C4-2B (cell line): Measurements from ENCODE around the gene SLC2A8.

ENCODE experiments used
- H3K27ac ChIP-seq: fragments of 450-650 bp; 2 replicates; pipeline ENCODE4 v1.5.1; 2017
- ZFX ChIP-seq: fragments of 450-650 bp; IDR thresholded peaks from 2 replicates; pipeline ENCODE4 v1.6.1; 2017
- TF ChIP-seq, protein P1 (sequence below): fragments of 450-650 bp; conservative IDR thresholded peaks from 2 replicates; pipeline ENCODE4 v1.5.1; 2017; ENCODE audit warnings: mild to moderate bottlenecking

The SLC2A8 gene

DNA sequence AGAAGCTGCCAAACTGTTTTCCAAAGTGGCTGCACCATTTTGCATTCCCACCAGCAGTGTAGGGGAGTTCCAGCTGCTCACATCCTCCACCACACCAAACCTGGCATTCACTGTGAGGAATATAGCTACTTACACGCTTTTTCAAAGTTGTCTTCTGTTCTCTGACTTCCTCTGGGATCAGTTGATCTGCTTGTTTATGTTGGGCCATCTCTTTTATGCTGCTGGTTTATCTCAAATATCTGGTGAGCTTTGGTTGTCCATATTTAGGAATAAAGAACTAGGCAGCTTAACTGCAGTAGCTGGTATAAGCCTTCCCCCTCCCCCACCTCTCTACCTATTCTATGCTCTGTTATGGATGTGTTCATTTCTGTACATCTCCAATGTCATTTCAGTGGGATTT lies 18.7 kb downstream of the SLC2A8 start:
- H3K27ac ChIP-seq, result no peak overlapping the region
- TF ChIP-seq ZFX, result no peak
- TF ChIP-seq, protein P1, sequence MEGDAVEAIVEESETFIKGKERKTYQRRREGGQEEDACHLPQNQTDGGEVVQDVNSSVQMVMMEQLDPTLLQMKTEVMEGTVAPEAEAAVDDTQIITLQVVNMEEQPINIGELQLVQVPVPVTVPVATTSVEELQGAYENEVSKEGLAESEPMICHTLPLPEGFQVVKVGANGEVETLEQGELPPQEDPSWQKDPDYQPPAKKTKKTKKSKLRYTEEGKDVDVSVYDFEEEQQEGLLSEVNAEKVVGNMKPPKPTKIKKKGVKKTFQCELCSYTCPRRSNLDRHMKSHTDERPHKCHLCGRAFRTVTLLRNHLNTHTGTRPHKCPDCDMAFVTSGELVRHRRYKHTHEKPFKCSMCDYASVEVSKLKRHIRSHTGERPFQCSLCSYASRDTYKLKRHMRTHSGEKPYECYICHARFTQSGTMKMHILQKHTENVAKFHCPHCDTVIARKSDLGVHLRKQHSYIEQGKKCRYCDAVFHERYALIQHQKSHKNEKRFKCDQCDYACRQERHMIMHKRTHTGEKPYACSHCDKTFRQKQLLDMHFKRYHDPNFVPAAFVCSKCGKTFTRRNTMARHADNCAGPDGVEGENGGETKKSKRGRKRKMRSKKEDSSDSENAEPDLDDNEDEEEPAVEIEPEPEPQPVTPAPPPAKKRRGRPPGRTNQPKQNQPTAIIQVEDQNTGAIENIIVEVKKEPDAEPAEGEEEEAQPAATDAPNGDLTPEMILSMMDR, result no peak

DNA sequence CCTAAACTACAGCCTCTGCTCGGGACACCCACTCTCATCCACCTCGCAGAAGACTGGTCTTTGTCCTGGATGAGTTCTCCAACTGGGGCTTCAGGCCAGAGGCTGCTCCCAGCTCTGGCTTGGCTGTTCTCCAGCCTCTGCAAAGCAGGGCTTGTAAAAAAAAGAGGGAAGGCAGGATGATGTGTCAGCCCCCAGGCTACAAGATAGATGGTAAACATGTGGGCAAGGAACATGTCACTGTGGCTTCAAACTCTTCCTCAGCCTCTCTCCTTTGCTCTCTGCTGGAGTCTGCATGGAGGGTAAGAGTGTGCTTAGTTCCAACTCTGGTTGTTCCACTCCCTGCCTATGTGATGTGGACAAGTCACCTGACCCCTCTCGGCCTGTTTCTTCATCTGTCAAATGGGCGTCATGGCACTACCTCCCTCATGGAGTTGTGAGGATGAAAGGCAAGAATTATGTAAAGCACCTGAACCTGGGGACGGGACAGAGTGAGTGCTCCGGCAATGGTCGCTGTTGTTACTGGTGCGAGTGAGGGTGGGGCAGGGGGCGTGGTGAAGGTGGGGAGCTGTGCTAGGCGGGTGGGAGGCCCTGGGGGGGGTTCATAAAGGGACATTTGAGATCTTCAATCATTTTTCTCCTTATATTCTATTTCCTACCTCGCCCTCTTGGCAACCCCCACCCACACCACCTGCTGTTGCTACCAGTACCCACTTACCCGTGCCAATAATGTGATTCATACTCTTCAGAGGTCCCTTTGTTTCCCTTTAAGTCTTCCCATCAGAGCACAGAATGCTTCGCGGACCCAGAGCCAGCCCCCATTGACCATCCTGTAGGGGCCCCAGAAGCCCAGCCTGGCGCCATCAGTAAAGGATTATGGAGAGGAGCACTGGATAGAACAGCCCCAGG lies 20.4 kb downstream of the SLC2A8 start:
- TF ChIP-seq, protein P1, result no peak
- TF ChIP-seq ZFX, result no peak
- peak overlapping the region; percentile 1; the same call in 1 of the 2 replicates for H3K27ac ChIP-seq

DNA sequence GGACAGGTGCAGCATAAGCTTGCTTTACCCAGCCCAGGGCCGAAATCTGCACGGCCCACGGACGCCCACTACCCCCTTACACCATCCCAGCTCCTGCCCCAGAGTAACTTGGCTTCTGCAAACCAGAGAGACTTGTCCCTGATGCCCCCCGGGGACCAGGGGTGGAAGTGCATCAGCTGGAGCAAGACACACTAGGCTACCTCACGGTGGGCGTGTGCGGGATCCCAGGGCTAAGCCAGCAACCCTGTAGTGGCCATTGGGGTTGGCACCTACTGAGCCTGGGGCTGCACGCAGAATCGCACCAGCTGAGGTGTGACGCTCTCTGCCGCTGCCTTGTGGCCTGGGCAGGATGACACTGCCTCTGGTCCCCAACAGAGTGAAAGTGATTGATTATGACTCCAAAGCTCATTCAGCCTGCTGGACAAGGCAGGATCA lies 21.1 kb downstream of the SLC2A8 start:
- TF ChIP-seq, protein P1, result no peak; the same call in 1 of the 2 replicates
- TF ChIP-seq ZFX, result no peak
- peak overlapping the region; percentile 1; the same call in 1 of the 2 replicates for H3K27ac ChIP-seq

DNA sequence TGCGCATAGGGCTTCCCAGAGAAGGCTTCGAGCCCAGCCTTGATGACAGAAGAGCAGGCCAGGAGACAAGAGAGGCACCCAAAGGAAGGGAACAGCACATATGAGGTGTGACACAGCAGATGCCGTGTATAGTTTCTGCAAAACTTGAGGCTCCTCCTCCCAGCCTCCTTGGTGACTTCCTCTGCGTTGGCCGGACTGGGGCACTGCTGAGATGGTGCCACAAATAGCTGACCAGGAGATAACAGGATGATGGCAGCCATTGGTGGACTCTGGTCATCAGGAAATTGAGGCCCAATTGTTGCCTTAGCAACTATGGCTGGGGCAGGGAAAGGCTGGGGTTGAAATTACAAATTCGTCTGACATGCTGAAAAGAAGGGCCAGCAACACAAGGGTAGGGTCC lies 22.4 kb downstream of the SLC2A8 start:
- no peak for TF ChIP-seq ZFX
- TF ChIP-seq, protein P1, result no peak
- no peak overlapping the region for H3K27ac ChIP-seq

DNA sequence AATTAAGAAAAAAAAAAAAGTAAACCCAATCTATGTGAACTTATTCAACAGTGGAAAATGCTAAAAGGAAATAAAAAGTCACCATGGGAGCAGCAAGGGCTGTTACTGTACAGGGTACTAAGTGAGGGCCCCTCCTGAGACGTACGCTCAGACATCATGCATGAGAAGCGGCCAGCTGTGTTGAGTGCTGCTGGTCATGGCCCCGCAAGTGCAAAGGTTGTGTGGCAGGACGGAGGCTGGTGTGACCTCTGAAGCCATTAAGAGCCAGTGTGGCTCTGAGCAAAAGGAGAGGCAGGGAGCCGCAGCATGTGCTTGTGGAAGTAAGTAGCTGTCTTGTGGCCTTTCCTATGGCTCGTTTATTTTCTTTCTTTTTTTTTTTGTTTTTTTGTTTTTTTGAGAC lies 24.1 kb downstream of the SLC2A8 start:
- TF ChIP-seq ZFX, result no peak
- TF ChIP-seq, protein P1, result no peak
- H3K27ac ChIP-seq, result no peak overlapping the region

DNA sequence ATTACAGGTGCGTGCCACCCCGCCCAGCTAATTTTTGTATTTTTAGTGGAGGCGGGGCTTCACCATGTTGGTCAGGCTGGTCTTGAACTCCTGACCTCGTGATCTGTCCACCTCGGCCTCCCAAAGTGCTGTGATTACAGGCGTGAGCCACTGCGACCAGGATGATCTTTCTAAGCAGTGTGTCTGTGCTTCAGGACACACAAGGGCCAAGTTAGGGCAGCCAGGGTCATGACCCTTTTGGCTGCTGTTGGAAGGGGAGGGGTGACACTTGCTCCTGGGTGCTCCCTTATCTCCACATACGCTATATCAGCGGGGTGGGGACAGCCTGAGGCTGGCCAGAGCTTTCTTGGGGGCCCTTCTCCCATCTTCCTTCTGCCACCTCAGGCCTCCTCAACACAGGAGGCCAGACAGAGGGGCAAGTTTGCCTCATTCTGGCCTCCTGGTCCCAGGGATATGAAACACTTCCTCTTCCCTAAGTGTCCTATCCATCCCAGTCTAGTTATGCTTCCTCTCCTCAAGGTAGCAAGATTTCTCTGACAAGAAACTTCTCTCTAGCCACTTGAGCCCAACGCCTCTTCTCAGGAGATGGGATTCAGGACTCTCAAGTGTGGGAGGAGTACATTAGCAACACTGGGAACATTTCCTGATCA lies 25.3 kb downstream of the SLC2A8 start:
- no peak for TF ChIP-seq ZFX
- no peak overlapping the region for H3K27ac ChIP-seq

DNA sequence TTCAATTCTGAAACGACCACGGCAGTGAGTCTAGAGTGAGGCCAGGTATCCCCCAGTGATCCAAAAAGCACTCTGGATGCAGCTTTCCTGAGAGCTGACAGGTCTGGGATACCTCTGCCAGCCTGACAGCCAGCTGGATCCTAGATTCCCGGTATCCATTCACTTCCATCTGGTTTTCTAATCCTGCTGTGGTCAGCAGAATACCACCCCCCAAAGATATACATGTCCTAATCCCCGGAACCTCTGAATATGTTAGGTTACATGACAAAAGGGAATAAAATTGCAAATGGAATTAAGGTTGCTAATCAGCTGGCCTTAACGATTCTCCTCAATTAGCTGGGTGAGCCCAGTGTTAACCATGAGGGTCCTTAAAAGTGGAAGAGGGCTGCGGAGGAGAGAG lies 25.8 kb downstream of the SLC2A8 start:
- no peak overlapping the region; the same call in 1 of the 2 replicates for H3K27ac ChIP-seq
- TF ChIP-seq, protein P1, result no peak
- TF ChIP-seq ZFX, result no peak
